A549 (cell line): ENCODE measurements around the gene MEG3. TPM values are rescaled to one million over a fixed set of nuclear protein-coding genes. Genes with fewer than 3 reads are reported as not detected.

Source experiments
- ATAC-seq, 2 experiments: fragments of 200-7000 bp in 1 of 2; fragments of >200 bp in 1 of 2; cut with Nextera tagmentation in 1 of 2; cut with Tn5 transposase in 1 of 2; 3 replicates each; pipeline versions ENCODE4 v1.8.0 to v1.9.1; 2018 to 2020; ENCODE audit warnings: mild to moderate bottlenecking in 1 of 2, moderate library complexity in 1 of 2
- CTCF ChIA-PET: fragments of 300-600 bp; sonication (Branson Sonifier 250); formaldehyde crosslinking; extraction: SDS; loops from one replicate; lab custom pipeline; 2021; ENCODE audit warnings: antibody characterized with exemption, inconsistent platforms; lab: Yijun Ruan, JAX
- POLR2A ChIA-PET: fragments of 350-600 bp; formaldehyde crosslinking; extraction: SDS; loops from one replicate; lab custom pipeline; 2021; ENCODE audit warnings: antibody characterized with exemption, inconsistent platforms; lab: Yijun Ruan, JAX
- DNase-seq, 2 experiments: peaks; one replicate each; pipeline versions ENCODE4 v3.0.0 to v3.0.0-alpha.2; 2011 to 2016; ENCODE audit warnings: low read depth in 1 of 2, low spot score in 1 of 2
- FAIRE-seq: peaks from 2 replicates; lab custom pipeline; 2011; peaks lifted over from hg19 to GRCh38; lab: Jason Lieb, UNC
- H3K27ac ChIP-seq, 2 experiments: fragments of >200 bp; sonication (Bioruptor Twin); formaldehyde crosslinking; 3 replicates each; pipeline ENCODE4 v1.5.1; 2016 to 2017
- H3K4me1 ChIP-seq: fragments of >200 bp; sonication (Bioruptor Twin); formaldehyde crosslinking; 3 replicates; pipeline ENCODE4 v1.6.1; 2016
- H3K4me2 ChIP-seq: fragments of >200 bp; sonication (Bioruptor Twin); formaldehyde crosslinking; 3 replicates; pipeline ENCODE4 v1.6.1; 2016
- H3K4me3 ChIP-seq: fragments of >200 bp; sonication (Bioruptor Twin); formaldehyde crosslinking; 3 replicates; pipeline ENCODE4 v1.5.1; 2016
- H3K9me3 ChIP-seq: fragments of >200 bp; sonication (Bioruptor Twin); formaldehyde crosslinking; 3 replicates; pipeline ENCODE4 v1.6.1; 2016
- CBX2 ChIP-seq: fragments of 200-600 bp; sonication (generic); IDR thresholded peaks from 2 replicates; pipeline ENCODE4 v1.6.1; 2016; ENCODE audit warnings: low read depth, mild to moderate bottlenecking, borderline replicate concordance
- CEBPB ChIP-seq, 2 experiments: fragments of >200 bp in 1 of 2; sonication (Bioruptor Twin) in 1 of 2; formaldehyde crosslinking in 1 of 2; IDR thresholded peaks; 2 replicates each; pipeline ENCODE4 v1.6.1; 2012 to 2016
- CHD4 ChIP-seq: fragments of 200-600 bp; sonication (generic); IDR thresholded peaks from 2 replicates; pipeline ENCODE4 v1.6.1; 2016; ENCODE audit warnings: antibody characterized with exemption, mild to moderate bottlenecking, borderline replicate concordance
- EHMT2 ChIP-seq: fragments of 200-600 bp; sonication (generic); IDR thresholded peaks from 2 replicates; pipeline ENCODE4 v1.6.1; 2016; ENCODE audit warnings: antibody characterized with exemption, low read depth, mild to moderate bottlenecking, moderate library complexity
- EP300 ChIP-seq, 2 experiments: fragments of >200 bp; sonication (Bioruptor Twin); formaldehyde crosslinking; IDR thresholded peaks; 2 replicates in 1 of 2; 3 replicates in 1 of 2; pipeline ENCODE4 v1.6.1; 2016 to 2017
- FOSL2 ChIP-seq, 2 experiments: fragments of 450-650 bp in 1 of 2; fragments of >200 bp in 1 of 2; sonication (Bioruptor Twin) in 1 of 2; formaldehyde crosslinking; IDR thresholded peaks; 2 replicates each; pipeline versions ENCODE4 v1.5.0 to v1.6.1; 2016 to 2020; ENCODE audit warnings: mild to moderate bottlenecking in 1 of 2, moderate library complexity in 1 of 2
- GATA3 ChIP-seq: IDR thresholded peaks from 2 replicates; pipeline ENCODE4 v1.6.1; 2012; ENCODE audit warnings: borderline replicate concordance
- HEYL ChIP-seq: fragments of 250-450 bp; sonication (Bioruptor Pico); IDR thresholded peaks from 2 replicates; pipeline ENCODE4 v1.8.0; 2021; ENCODE audit warnings: mild to moderate bottlenecking, moderate library complexity
- HOXA7 ChIP-seq: fragments of 250-450 bp; sonication (Bioruptor Pico); IDR thresholded peaks from 2 replicates; pipeline ENCODE4 v1.5.0; 2020; ENCODE audit warnings: mild to moderate bottlenecking, moderate library complexity
- JUN ChIP-seq, 2 experiments: fragments of >200 bp; sonication (Bioruptor Twin); formaldehyde crosslinking; IDR thresholded peaks; 2 replicates in 1 of 2; 3 replicates in 1 of 2; pipeline ENCODE4 v1.6.1; 2016 to 2017
- KDM1A ChIP-seq: fragments of 200-600 bp; sonication (generic); IDR thresholded peaks from 2 replicates; pipeline ENCODE4 v1.6.1; 2016; ENCODE audit warnings: low read depth, mild to moderate bottlenecking
- MYC ChIP-seq: IDR thresholded peaks from 2 replicates; pipeline ENCODE4 v1.6.1; 2012; ENCODE audit warnings: mild to moderate bottlenecking, inconsistent platforms, low read length, improper control_type of control experiment, borderline replicate concordance
- POLR2A ChIP-seq: IDR thresholded peaks from 2 replicates; pipeline ENCODE4 v1.6.1; 2012; ENCODE audit warnings: mild to moderate bottlenecking, low read length
- RARB ChIP-seq: fragments of 250-450 bp; sonication (Bioruptor Pico); IDR thresholded peaks from 2 replicates; pipeline ENCODE4 v1.8.0; 2021; ENCODE audit warnings: mild to moderate bottlenecking, moderate library complexity
- SMC3 ChIP-seq: fragments of >200 bp; sonication (Bioruptor Twin); formaldehyde crosslinking; IDR thresholded peaks from 3 replicates; pipeline ENCODE4 v1.6.1; 2018; ENCODE audit warnings: inconsistent platforms
- TFCP2L1 ChIP-seq: fragments of 250-450 bp; sonication (Bioruptor Pico); IDR thresholded peaks from 2 replicates; pipeline ENCODE4 v1.5.0; 2021; ENCODE audit warnings: mild to moderate bottlenecking
- ZC3H11A ChIP-seq: fragments of 450-650 bp; IDR thresholded peaks from 2 replicates; pipeline ENCODE4 v1.6.1; 2014; ENCODE audit warnings: antibody characterized with exemption, mild to moderate bottlenecking
- WGBS: methylation state at CpG from one replicate; pipeline ENCODE4 v1.1.6; 2017; ENCODE audit errors: missing lambda C conversion rate; 5-methylcytosine and 5-hydroxymethylcytosine counted together
- polyA plus RNA-seq, 4 experiments: library from polyadenylated mRNA; depleted of rRNA in 3 of 4; stranded (reverse); fragments of >200 nt; fragmentation: RNase III in 1 of 4; extraction: RNeasy Plus Mini Kit Qiagen cat#74134 plus additional on column Dnase treatment in 1 of 4; gene quantifications; 2 replicates in 3 of 4; 3 replicates in 1 of 4; pipeline ENCODE4 v1.2.3, GENCODE V29; 2011 to 2017
- TF ChIP-seq, protein P1 (sequence below): IDR thresholded peaks from 2 replicates; pipeline ENCODE4 v1.6.1; 2012
- TF ChIP-seq, protein P2 (sequence below): fragments of 250-450 bp; sonication (Bioruptor Pico); IDR thresholded peaks from 2 replicates; pipeline ENCODE4 v1.5.0; 2020; ENCODE audit warnings: low read depth, mild to moderate bottlenecking, moderate library complexity
- TF ChIP-seq, protein P3 (sequence below): fragments of >200 bp; sonication (Bioruptor Twin); formaldehyde crosslinking; IDR thresholded peaks from 3 replicates; pipeline ENCODE4 v1.5.1; 2016

Gene MEG3
- polyA plus RNA-seq, 2 of the 4 experiments (the other 2 are of a cell fraction) = 27.0 to 56.7 TPM

DNA sequence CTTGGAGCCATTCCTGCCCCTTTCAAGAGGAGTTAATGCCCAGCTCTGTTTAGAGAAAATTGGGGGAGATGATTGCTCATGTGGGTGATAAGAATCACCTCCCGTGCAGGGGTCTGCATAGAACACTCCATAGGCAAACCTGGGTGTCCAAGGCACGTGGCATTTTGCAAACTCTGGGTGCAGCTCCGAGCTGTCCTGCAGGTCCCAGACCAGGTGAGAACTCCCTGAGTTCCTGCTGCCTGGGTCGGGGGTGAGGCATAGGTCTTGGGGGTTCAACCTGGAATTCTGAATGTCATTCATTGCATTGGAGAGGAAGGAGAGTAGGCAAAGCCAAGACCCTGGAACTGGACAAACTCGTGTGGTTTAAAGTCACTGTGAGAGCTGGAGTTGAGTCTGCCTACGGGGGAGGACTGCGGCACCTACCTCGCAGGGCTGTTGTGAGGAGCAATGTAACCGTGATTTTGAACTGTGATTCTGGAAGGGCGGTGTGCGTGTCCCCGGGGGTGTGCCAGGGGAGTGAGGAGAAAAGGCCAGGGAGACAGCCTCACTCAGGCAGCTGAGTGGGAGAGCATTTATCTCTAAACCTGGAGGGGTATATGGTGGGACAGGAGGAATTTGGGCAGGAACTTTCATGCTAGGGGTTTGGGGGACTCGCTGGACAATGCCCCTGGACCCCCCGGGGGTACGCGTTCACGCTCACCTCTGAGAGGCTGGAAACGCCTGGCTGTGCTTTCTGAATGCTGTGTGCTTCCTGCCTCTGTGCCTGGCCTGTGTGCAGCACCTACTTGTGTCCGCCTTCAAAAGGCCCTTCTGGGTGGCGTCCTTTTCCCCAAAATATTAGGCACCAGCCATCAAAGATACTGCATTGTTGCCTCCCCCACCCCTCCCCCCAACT lies 30.4 kb downstream of the MEG3 start:
- Histone ChIP-seq H3K9me3 (no peaks in the 10 kb centered on the region), H3K27ac (no peak overlapping the region), H3K4me1 (peaks cover 1% of the 10 kb centered on the region; the same call in 1 of the 3 replicates), H3K4me3 (no peak overlapping the region), H3K4me2 (no peak overlapping the region)
- TF ChIP-seq EP300 (IDR thresholded peaks at IDR 0.05) = no peak
- TF ChIP-seq HOXA7 (CRISPR knock-in tag) = no peak
- no peak for TF ChIP-seq HEYL (CRISPR knock-in tag)
- 78% methylated on average over 19 of the region's 20 CpGs for WGBS
- ChIA-PET CTCF (interaction anchor here (1.2 to 2.8 kb wide), 5 partner anchors 15 to 773 kb away, joined by 3 to 9 read pairs (median 4); no protein-coding TSS in a partner anchor), POLR2A (interaction anchor here (0.7 kb wide), 1 partner anchor 15 kb away, joined by 4 read pairs; no protein-coding TSS in a partner anchor)
- DNase-seq (no peak), ATAC-seq (no peak), FAIRE-seq (no peak)

DNA sequence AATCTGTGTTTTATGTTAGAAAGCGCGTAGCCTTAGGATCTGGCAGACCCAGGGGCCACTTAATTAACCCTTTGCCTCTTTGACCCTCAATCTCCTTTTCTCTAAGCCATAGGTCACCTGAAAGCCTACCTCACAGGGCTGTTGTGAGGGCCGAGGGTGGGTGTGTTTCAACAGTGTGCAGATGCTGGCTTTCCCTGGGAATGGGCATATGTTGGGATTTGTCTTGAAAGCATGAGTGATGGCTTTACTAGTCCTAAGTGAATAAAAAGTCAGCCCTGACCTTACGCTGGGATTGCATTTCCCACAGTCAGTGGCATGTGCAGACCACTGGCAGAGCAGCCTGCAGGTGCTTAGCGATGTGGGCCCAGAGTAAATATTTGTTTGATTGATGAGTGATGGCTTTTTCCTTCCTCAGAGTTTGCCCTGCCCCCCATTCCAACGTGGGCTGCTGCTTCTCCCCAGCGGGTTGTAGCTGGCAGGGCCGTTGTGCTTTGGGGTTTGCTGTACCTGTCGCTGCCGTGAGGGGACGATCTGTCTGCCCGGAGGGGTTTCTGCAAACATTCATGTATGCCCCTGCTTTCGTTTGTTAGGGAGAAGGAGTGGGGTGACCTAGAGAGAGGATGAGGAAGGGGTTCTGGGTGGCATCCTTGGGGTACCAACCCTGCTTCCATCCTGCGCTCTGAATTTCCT lies 31.5 kb downstream of the MEG3 start:
- no peak for ATAC-seq
- H3K27ac ChIP-seq = no peak overlapping the region
- ChIA-PET POLR2A (interaction anchor here (0.7 kb wide), 1 partner anchor 16 kb away, joined by 4 read pairs; no protein-coding TSS in a partner anchor), CTCF (interaction anchor here (1.1 to 1.2 kb wide), 2 partner anchors 15 to 772 kb away, joined by 3 to 4 read pairs; no protein-coding TSS in a partner anchor)
- no peak for DNase-seq
- no peak overlapping the region for H3K4me3 ChIP-seq
- TF ChIP-seq, protein P1, sequence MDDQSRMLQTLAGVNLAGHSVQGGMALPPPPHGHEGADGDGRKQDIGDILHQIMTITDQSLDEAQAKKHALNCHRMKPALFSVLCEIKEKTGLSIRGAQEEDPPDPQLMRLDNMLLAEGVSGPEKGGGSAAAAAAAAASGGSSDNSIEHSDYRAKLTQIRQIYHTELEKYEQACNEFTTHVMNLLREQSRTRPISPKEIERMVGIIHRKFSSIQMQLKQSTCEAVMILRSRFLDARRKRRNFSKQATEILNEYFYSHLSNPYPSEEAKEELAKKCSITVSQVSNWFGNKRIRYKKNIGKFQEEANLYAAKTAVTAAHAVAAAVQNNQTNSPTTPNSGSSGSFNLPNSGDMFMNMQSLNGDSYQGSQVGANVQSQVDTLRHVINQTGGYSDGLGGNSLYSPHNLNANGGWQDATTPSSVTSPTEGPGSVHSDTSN = no peak
- no peak for TF ChIP-seq MYC
- TF ChIP-seq, protein P2, sequence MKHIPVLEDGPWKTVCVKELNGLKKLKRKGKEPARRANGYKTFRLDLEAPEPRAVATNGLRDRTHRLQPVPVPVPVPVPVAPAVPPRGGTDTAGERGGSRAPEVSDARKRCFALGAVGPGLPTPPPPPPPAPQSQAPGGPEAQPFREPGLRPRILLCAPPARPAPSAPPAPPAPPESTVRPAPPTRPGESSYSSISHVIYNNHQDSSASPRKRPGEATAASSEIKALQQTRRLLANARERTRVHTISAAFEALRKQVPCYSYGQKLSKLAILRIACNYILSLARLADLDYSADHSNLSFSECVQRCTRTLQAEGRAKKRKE (CRISPR knock-in tag) = no peak
- TF ChIP-seq POLR2A = no peak
- TF ChIP-seq CEBPB (IDR thresholded peaks at IDR 0.05) = no peak
- no peak for TF ChIP-seq GATA3
- no peak for TF ChIP-seq FOSL2 (IDR thresholded peaks at IDR 0.05)
- no peak for TF ChIP-seq FOSL2 (CRISPR knock-in tag; IDR thresholded peaks at IDR 0.05)
- no peak for TF ChIP-seq TFCP2L1 (CRISPR knock-in tag)
- TF ChIP-seq CBX2 = no peak
- TF ChIP-seq HEYL (CRISPR knock-in tag) = no peak
- TF ChIP-seq EHMT2 = no peak
- TF ChIP-seq RARB (CRISPR knock-in tag) = no peak
- no peak for TF ChIP-seq ZC3H11A
- TF ChIP-seq JUN (IDR thresholded peaks at IDR 0.05) = no peak
- no peak for TF ChIP-seq KDM1A
- no peak for TF ChIP-seq SMC3
- no peak for TF ChIP-seq CHD4
- TF ChIP-seq, protein P3, sequence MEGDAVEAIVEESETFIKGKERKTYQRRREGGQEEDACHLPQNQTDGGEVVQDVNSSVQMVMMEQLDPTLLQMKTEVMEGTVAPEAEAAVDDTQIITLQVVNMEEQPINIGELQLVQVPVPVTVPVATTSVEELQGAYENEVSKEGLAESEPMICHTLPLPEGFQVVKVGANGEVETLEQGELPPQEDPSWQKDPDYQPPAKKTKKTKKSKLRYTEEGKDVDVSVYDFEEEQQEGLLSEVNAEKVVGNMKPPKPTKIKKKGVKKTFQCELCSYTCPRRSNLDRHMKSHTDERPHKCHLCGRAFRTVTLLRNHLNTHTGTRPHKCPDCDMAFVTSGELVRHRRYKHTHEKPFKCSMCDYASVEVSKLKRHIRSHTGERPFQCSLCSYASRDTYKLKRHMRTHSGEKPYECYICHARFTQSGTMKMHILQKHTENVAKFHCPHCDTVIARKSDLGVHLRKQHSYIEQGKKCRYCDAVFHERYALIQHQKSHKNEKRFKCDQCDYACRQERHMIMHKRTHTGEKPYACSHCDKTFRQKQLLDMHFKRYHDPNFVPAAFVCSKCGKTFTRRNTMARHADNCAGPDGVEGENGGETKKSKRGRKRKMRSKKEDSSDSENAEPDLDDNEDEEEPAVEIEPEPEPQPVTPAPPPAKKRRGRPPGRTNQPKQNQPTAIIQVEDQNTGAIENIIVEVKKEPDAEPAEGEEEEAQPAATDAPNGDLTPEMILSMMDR = no peak
- no peaks in the 10 kb centered on the region for H3K4me1 ChIP-seq
- H3K4me2 ChIP-seq = no peak overlapping the region
- WGBS = 74% methylated on average over 14 of the region's 14 CpGs
- FAIRE-seq = no peak
- no peaks in the 10 kb centered on the region for H3K9me3 ChIP-seq
